ENCODE measurements around the gene DLX2.

Gene DLX2

DNA sequence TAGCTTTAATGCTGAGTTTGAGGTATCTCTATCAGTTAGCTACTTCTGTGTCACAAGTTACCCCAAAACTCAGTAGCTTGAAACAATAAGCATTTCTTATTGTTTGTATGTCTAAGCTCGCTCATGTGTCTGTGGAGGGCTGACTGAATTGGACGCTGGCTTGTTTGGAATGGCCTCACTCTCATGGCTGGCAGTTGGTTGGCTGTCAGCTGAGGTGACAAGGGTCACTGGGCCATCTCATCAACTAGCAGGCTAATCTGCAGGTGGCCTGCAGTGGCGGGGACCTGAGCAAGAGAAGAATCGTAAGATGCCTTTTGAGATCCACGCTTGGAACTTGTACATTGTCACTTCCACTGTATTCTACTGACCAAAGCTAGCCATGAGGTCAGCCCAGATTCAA is 13.4 kb upstream of the DLX2 start:
- ATAC-seq = no peak
- no peak for TF ChIP-seq ZNF70 (CRISPR knock-in tag; IDR thresholded peaks at IDR 0.05)
- no peak for TF ChIP-seq BACH2 (CRISPR knock-in tag; IDR thresholded peaks at IDR 0.05; ENCODE audit: borderline replicate concordance)
- TF ChIP-seq, protein P1, sequence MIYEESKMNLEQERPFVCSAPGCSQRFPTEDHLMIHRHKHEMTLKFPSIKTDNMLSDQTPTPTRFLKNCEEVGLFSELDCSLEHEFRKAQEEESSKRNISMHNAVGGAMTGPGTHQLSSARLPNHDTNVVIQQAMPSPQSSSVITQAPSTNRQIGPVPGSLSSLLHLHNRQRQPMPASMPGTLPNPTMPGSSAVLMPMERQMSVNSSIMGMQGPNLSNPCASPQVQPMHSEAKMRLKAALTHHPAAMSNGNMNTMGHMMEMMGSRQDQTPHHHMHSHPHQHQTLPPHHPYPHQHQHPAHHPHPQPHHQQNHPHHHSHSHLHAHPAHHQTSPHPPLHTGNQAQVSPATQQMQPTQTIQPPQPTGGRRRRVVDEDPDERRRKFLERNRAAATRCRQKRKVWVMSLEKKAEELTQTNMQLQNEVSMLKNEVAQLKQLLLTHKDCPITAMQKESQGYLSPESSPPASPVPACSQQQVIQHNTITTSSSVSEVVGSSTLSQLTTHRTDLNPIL (CRISPR knock-in tag; IDR thresholded peaks at IDR 0.05; ENCODE audit: low read depth) = no peak
- TF ChIP-seq TCF4 (CRISPR knock-in tag; IDR thresholded peaks at IDR 0.05; ENCODE audit: borderline replicate concordance) = no peak
- TF ChIP-seq TOX (CRISPR knock-in tag; IDR thresholded peaks at IDR 0.05; ENCODE audit: borderline replicate concordance) = no peak
- TF ChIP-seq, protein P2, sequence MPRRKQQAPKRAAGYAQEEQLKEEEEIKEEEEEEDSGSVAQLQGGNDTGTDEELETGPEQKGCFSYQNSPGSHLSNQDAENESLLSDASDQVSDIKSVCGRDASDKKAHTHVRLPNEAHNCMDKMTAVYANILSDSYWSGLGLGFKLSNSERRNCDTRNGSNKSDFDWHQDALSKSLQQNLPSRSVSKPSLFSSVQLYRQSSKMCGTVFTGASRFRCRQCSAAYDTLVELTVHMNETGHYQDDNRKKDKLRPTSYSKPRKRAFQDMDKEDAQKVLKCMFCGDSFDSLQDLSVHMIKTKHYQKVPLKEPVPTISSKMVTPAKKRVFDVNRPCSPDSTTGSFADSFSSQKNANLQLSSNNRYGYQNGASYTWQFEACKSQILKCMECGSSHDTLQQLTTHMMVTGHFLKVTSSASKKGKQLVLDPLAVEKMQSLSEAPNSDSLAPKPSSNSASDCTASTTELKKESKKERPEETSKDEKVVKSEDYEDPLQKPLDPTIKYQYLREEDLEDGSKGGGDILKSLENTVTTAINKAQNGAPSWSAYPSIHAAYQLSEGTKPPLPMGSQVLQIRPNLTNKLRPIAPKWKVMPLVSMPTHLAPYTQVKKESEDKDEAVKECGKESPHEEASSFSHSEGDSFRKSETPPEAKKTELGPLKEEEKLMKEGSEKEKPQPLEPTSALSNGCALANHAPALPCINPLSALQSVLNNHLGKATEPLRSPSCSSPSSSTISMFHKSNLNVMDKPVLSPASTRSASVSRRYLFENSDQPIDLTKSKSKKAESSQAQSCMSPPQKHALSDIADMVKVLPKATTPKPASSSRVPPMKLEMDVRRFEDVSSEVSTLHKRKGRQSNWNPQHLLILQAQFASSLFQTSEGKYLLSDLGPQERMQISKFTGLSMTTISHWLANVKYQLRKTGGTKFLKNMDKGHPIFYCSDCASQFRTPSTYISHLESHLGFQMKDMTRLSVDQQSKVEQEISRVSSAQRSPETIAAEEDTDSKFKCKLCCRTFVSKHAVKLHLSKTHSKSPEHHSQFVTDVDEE (CRISPR knock-in tag; IDR thresholded peaks at IDR 0.05) = no peak
- no peak for TF ChIP-seq ESRRG (CRISPR knock-in tag; IDR thresholded peaks at IDR 0.05)
- no peak for TF ChIP-seq ZFP30 (CRISPR knock-in tag; IDR thresholded peaks at IDR 0.05)
- TF ChIP-seq RARB (CRISPR knock-in tag; IDR thresholded peaks at IDR 0.05) = no peak
- TF ChIP-seq PPARA (CRISPR knock-in tag; IDR thresholded peaks at IDR 0.05; ENCODE audit: borderline replicate concordance) = no peak
- TF ChIP-seq, protein P3, sequence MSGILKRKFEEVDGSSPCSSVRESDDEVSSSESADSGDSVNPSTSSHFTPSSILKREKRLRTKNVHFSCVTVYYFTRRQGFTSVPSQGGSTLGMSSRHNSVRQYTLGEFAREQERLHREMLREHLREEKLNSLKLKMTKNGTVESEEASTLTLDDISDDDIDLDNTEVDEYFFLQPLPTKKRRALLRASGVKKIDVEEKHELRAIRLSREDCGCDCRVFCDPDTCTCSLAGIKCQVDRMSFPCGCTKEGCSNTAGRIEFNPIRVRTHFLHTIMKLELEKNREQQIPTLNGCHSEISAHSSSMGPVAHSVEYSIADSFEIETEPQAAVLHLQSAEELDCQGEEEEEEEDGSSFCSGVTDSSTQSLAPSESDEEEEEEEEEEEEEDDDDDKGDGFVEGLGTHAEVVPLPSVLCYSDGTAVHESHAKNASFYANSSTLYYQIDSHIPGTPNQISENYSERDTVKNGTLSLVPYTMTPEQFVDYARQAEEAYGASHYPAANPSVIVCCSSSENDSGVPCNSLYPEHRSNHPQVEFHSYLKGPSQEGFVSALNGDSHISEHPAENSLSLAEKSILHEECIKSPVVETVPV (CRISPR knock-in tag; IDR thresholded peaks at IDR 0.05) = no peak
- no peak for TF ChIP-seq ZNF8 (CRISPR knock-in tag; IDR thresholded peaks at IDR 0.05)
- TF ChIP-seq, protein P4, sequence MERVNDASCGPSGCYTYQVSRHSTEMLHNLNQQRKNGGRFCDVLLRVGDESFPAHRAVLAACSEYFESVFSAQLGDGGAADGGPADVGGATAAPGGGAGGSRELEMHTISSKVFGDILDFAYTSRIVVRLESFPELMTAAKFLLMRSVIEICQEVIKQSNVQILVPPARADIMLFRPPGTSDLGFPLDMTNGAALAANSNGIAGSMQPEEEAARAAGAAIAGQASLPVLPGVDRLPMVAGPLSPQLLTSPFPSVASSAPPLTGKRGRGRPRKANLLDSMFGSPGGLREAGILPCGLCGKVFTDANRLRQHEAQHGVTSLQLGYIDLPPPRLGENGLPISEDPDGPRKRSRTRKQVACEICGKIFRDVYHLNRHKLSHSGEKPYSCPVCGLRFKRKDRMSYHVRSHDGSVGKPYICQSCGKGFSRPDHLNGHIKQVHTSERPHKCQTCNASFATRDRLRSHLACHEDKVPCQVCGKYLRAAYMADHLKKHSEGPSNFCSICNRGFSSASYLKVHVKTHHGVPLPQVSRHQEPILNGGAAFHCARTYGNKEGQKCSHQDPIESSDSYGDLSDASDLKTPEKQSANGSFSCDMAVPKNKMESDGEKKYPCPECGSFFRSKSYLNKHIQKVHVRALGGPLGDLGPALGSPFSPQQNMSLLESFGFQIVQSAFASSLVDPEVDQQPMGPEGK (CRISPR knock-in tag; IDR thresholded peaks at IDR 0.05; ENCODE audit: borderline replicate concordance) = no peak
- TF ChIP-seq ARNTL (CRISPR knock-in tag; IDR thresholded peaks at IDR 0.05; ENCODE audit: borderline replicate concordance, low read depth) = no peak
- TF ChIP-seq ISL1 (CRISPR knock-in tag; IDR thresholded peaks at IDR 0.05) = no peak
- TF ChIP-seq, protein P5, sequence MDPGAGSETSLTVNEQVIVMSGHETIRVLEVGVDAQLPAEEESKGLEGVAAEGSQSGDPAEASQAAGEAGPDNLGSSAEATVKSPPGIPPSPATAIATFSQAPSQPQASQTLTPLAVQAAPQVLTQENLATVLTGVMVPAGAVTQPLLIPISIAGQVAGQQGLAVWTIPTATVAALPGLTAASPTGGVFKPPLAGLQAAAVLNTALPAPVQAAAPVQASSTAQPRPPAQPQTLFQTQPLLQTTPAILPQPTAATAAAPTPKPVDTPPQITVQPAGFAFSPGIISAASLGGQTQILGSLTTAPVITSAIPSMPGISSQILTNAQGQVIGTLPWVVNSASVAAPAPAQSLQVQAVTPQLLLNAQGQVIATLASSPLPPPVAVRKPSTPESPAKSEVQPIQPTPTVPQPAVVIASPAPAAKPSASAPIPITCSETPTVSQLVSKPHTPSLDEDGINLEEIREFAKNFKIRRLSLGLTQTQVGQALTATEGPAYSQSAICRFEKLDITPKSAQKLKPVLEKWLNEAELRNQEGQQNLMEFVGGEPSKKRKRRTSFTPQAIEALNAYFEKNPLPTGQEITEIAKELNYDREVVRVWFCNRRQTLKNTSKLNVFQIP (CRISPR knock-in tag; IDR thresholded peaks at IDR 0.05; ENCODE audit: borderline replicate concordance, low read depth) = no peak
- TF ChIP-seq GLIS3 (CRISPR knock-in tag; IDR thresholded peaks at IDR 0.05) = no peak
- no peak for TF ChIP-seq ZNF565 (CRISPR knock-in tag; conservative IDR thresholded peaks at IDR 0.05; ENCODE audit: low read depth)
- no peak for TF ChIP-seq ZC3H10 (CRISPR knock-in tag; IDR thresholded peaks at IDR 0.05)
- no peak for TF ChIP-seq CSDC2 (CRISPR knock-in tag; IDR thresholded peaks at IDR 0.05)

DNA sequence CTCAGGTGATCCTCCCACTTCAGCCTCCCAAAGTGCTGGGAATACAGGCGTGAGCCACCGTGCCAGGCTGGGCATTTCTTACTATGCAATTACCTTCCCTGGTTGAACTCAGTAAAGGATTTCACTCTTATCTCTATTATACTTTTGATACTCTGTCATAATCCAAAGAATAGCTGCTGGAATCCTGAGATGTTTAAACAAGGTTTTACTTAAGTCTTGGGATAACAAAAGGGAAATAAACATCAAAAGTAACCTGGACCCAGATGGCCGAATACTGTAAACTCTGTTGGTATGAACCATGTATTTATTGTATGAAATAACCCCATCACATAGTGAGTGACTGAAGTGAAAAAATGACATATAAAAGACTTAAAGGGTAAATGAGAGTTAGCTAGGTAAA is 11.9 kb upstream of the DLX2 start:
- no peak for TF ChIP-seq OSR1 (CRISPR knock-in tag; IDR thresholded peaks at IDR 0.05)
- no peak for TF ChIP-seq PPARA (CRISPR knock-in tag; IDR thresholded peaks at IDR 0.05; ENCODE audit: borderline replicate concordance)
- TF ChIP-seq ZC3H10 (CRISPR knock-in tag; IDR thresholded peaks at IDR 0.05) = no peak
- no peak for TF ChIP-seq GLIS3 (CRISPR knock-in tag; IDR thresholded peaks at IDR 0.05)
- TF ChIP-seq, protein P1 (CRISPR knock-in tag; IDR thresholded peaks at IDR 0.05; ENCODE audit: low read depth) = no peak
- TF ChIP-seq, protein P4 (CRISPR knock-in tag; IDR thresholded peaks at IDR 0.05; ENCODE audit: borderline replicate concordance) = no peak
- no peak for TF ChIP-seq ZFP30 (CRISPR knock-in tag; IDR thresholded peaks at IDR 0.05)
- no peak for TF ChIP-seq RARB (CRISPR knock-in tag; IDR thresholded peaks at IDR 0.05)
- no peak for TF ChIP-seq ARNTL (CRISPR knock-in tag; IDR thresholded peaks at IDR 0.05; ENCODE audit: borderline replicate concordance, low read depth)
- TF ChIP-seq TCF4 (CRISPR knock-in tag; IDR thresholded peaks at IDR 0.05; ENCODE audit: borderline replicate concordance) = no peak
- TF ChIP-seq ZNF70 (CRISPR knock-in tag; IDR thresholded peaks at IDR 0.05) = no peak
- TF ChIP-seq ZFP3 (CRISPR knock-in tag; IDR thresholded peaks at IDR 0.05) = no peak
- TF ChIP-seq, protein P3 (CRISPR knock-in tag; IDR thresholded peaks at IDR 0.05) = no peak
- TF ChIP-seq ISL1 (CRISPR knock-in tag; IDR thresholded peaks at IDR 0.05) = no peak
- TF ChIP-seq ZNF8 (CRISPR knock-in tag; IDR thresholded peaks at IDR 0.05) = no peak
- no peak for TF ChIP-seq SNAI2 (CRISPR knock-in tag; IDR thresholded peaks at IDR 0.05)
- TF ChIP-seq, protein P5 (CRISPR knock-in tag; IDR thresholded peaks at IDR 0.05; ENCODE audit: borderline replicate concordance, low read depth) = no peak
- ATAC-seq = no peak
